GM23248 (cell line): ENCODE measurements around the gene CFAP54.

Experiments used
- EZH2 ChIP-seq: fragments of 200-600 bp; sonication (generic); IDR thresholded peaks from 2 replicates; pipeline ENCODE4 v1.6.1; 2018; ENCODE audit warnings: antibody characterized with exemption, mild to moderate bottlenecking; ENCODE audit not compliant: insufficient read depth, poor library complexity, severe bottlenecking
- EZH2phosphoT487 ChIP-seq: fragments of 200-600 bp; sonication (generic); IDR thresholded peaks from 2 replicates; pipeline ENCODE4 v1.6.1; 2018; ENCODE audit warnings: antibody characterized with exemption, moderate library complexity, mild to moderate bottlenecking, low read depth; ENCODE audit not compliant: insufficient read depth

DNA sequence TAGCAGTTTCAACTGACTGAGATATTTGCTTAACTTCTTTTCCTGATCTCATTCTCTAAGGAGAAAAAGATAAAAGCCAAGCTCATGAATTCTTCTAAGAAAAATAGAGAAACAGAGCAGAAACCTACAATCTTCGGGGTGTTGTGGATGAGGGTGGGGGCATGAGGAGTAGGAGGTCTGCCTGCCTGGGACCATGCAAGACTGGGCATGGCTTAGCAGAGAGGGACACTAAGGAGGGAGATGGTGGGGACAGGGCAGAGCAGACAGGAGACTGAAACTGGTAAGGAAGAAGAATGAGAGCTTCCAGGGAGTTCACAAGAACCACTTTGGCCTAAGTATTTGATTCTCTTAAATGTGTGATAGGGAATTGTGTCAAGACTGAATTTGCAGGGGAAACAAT is 188.0 kb downstream of the CFAP54 start:
- no peak for TF ChIP-seq EZH2
- no peak for TF ChIP-seq EZH2phosphoT487
